Measurements from ENCODE around the gene HOXA9. TPM values are rescaled to one million over a fixed set of nuclear protein-coding genes. Genes with fewer than 3 reads are reported as not detected.

Gene HOXA9
- total and polyA plus RNA-seq, 5 donors, result not detected

DNA sequence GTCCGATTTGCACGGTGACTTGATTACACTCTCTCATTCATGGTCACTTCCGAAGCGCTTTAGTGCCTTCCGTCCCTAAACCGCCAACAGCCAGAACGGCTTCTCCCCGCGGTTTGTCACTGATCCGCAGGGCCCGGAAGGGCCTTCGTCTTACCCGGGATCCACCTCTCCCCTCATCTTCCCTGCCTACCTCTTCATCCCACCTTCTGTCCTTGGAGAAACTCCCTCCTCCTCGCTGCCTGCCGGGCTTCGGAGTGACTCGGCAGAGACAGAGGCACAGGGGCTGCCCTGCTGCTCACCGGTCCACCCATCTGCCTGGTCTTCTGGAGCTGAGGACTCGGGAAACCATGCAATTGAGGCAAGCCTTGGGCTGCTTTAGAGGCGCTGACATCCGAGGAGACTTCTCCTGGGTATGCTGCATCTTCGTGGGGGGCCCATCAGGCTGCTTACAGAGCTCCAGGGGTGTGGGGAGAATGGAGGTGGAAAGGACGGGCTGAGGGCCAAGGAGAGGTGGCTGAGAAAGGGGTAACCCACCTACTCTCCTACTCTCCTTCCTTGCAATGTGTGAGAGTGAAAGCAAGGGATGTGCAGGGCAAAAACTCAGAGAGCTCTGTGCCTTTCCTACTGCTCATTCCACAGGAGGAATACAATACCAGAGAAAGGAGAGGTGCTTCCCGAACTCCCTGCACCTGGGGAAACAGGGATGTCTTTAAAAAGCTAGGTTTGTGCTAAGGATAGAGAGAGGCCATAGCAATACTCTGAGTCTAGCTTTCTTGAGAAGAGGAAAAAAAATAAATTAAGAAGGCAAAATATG, 20.7 kb upstream of the HOXA9 start:
- no peak for DNase-seq
- Histone ChIP-seq H3K27me3 (ENCODE audit: control insufficient read depth, insufficient read depth) (no peaks in the 10 kb centered on the region), H3K4me3 (ENCODE audit: low read length) (no peak overlapping the region), H3K4me1 (ENCODE audit: control insufficient read depth, insufficient read depth, low read length) (peaks cover 5% of the 10 kb centered on the region), H3K9me3 (ENCODE audit: control insufficient read depth, low read length) (no peaks in the 10 kb centered on the region), H3K27ac (ENCODE audit: low read length) (no peak overlapping the region)
- intact Hi-C loops (cut with DNase I), result no loop called here
- no peak for ATAC-seq
- 9% methylated on average over 24 of the region's 24 CpGs for WGBS

DNA sequence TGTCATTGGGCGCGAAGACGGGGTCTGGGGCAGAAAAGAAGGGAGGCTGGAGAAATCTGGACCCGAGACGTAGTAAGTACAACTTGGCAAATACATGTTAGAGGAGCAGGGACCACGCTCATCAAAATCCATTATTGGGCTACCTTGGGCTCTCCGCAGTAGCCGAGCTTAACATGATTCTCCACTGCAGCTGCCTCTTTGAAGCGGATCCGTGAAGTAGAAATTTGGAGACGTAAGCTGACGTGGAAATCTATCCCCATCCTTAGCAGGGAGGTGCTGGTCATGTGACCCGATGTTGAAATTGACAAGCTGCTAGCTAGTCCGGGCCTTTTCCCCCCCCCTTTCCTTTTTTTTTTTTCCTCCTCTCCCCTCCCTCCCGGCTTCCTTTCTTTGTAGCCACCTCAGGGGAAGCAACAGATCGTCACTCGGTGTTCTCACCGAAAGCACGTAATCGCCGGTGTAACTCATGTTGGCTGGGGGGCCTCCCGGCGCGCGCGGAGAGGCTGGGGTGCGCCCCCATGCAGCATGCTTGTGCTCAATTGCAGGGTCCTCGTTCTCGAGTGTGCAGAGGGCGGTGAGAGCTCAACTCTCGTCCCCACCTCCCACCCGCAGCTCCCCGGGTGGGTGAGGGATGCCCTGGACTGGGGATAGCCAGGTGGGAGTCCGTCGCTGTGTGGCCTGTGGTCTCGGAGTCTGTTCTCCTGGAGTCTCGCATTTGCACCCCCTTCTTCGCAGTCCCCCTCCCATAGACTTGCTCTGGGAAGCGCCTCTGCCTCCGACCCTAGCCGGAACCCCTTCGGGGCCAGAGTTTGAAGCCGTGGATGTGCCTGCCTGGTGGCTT, 19.9 kb upstream of the HOXA9 start, which contains the start of gene HOXA11:
Gene HOXA11 (minus strand): TSS at position 220 of the 841 bp plus-strand sequence. CDS start 88 bp downstream, at position 132.
- intact Hi-C loops (cut with DNase I), result no loop called here
- ATAC-seq, result peak in 1 of 2 donors; percentile 7
- 5% methylated on average over 43 of the region's 43 CpGs for WGBS
- H3K27me3 ChIP-seq (ENCODE audit: control insufficient read depth, insufficient read depth), result no peaks in the 10 kb centered on the region
- no peaks in the 10 kb centered on the region for H3K9me3 ChIP-seq (ENCODE audit: control insufficient read depth, low read length)
- H3K4me3 ChIP-seq (ENCODE audit: low read length), result peak within 1 kb of the TSS; percentile 41
- H3K27ac ChIP-seq (ENCODE audit: low read length), result no peak within 1 kb of the TSS
- DNase-seq, result no peak
- H3K4me1 ChIP-seq (ENCODE audit: control insufficient read depth, insufficient read depth, low read length), result peaks cover 5% of the 10 kb centered on the region

- no peak for ATAC-seq
- H3K4me1 ChIP-seq (ENCODE audit: control insufficient read depth, insufficient read depth, low read length), result peaks cover 5% of the 10 kb centered on the region
- no peak overlapping the region for H3K27ac ChIP-seq (ENCODE audit: low read length)
- intact Hi-C loops (cut with DNase I), result no loop called here
- peak in 2 of 3 donors; percentile 60 to 71 for DNase-seq
- H3K9me3 ChIP-seq (ENCODE audit: control insufficient read depth, low read length), result no peaks in the 10 kb centered on the region
- 2% methylated on average over 72 of the region's 72 CpGs for WGBS
- H3K27me3 ChIP-seq (ENCODE audit: control insufficient read depth, insufficient read depth), result no peaks in the 10 kb centered on the region
- H3K4me3 ChIP-seq (ENCODE audit: low read length), result peak overlapping the region; percentile 41
Observed at GRCh38 chr7:27184337-27185012, 19.1 kb upstream of the HOXA9 start.

- DNase-seq (peak in 2 of 3 donors; percentile 40 to 47), ATAC-seq (no peak)
- 4% methylated on average over 30 of the region's 30 CpGs for WGBS
- peak overlapping the region; percentile 41 for H3K4me3 ChIP-seq (ENCODE audit: low read length)
- H3K4me1 ChIP-seq (ENCODE audit: control insufficient read depth, insufficient read depth, low read length), result peaks cover 5% of the 10 kb centered on the region
- intact Hi-C loops (cut with DNase I), result no loop called here
- no peaks in the 10 kb centered on the region for H3K9me3 ChIP-seq (ENCODE audit: control insufficient read depth, low read length)
- H3K27ac ChIP-seq (ENCODE audit: low read length), result no peak overlapping the region
- H3K27me3 ChIP-seq (ENCODE audit: control insufficient read depth, insufficient read depth), result no peaks in the 10 kb centered on the region
Observed at GRCh38 chr7:27183682-27184336, 18.5 kb upstream of the HOXA9 start.

DNA sequence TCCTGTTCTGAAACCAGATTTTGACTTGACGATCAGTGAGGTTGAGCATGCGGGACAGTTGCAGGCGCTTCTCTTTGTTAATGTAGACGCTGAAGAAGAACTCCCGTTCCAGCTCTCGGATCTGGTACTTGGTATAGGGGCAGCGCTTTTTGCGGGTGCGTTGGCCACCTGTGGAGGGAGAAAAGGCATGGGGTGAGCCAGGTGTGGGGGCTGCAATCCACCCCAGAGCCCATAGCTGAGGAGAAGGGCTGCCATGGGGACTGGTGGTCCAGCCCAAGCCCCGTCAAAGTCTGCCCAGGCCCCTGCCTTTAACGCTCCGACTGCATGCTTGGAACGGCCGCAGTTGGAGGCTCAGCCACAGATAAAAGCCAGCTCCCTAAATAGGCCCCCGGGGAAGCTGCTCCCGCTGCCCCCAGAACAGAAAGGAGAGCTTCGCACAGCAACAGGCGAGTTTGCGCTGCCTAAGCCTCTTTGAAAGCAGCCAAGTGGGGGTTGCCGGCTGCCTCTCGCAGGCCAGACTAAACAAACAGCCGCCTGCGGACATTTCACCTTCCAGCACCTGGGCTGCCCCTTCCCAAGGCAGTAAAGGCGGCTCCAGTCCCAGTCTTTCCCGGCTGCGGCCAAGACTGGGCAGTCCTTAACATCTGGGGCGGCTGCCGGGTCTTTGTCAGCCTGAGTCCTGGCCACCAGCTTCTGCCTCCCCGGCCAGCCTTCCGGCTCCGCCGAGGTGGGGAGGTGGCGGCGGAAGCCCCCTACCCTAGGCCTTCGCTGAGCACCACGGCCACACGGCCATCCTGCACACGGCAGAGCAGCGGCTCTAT, 17.7 kb upstream of the HOXA9 start:
- Histone ChIP-seq H3K27ac (ENCODE audit: low read length) (no peak overlapping the region), H3K4me3 (ENCODE audit: low read length) (no peak overlapping the region), H3K4me1 (ENCODE audit: control insufficient read depth, insufficient read depth, low read length) (peaks cover 2% of the 10 kb centered on the region), H3K27me3 (ENCODE audit: control insufficient read depth, insufficient read depth) (no peaks in the 10 kb centered on the region), H3K9me3 (ENCODE audit: control insufficient read depth, low read length) (no peaks in the 10 kb centered on the region)
- ATAC-seq (no peak), DNase-seq (peak in 2 of 3 donors; percentile 10 to 36)
- WGBS, result 8% methylated on average over 39 of the region's 39 CpGs
- intact Hi-C loops (cut with DNase I), result no loop called here

- ATAC-seq, result no peak
- Histone ChIP-seq H3K27me3 (ENCODE audit: control insufficient read depth, insufficient read depth) (peaks cover 5% of the 10 kb centered on the region), H3K4me1 (ENCODE audit: control insufficient read depth, insufficient read depth, low read length) (peaks cover 2% of the 10 kb centered on the region), H3K27ac (ENCODE audit: low read length) (no peak overlapping the region), H3K4me3 (ENCODE audit: low read length) (no peak overlapping the region), H3K9me3 (ENCODE audit: control insufficient read depth, low read length) (no peaks in the 10 kb centered on the region)
- intact Hi-C loops (cut with DNase I), result no loop called here
- 26% methylated on average over 4 of the region's 4 CpGs for WGBS
- DNase-seq, result peak in 1 of 3 donors; percentile 37
Observed at GRCh38 chr7:27182285-27182841, 17.0 kb upstream of the HOXA9 start.

- H3K27ac ChIP-seq (ENCODE audit: low read length), result no peak overlapping the region
Observed at GRCh38 chr7:27181795-27182275, 16.5 kb upstream of the HOXA9 start.

DNA sequence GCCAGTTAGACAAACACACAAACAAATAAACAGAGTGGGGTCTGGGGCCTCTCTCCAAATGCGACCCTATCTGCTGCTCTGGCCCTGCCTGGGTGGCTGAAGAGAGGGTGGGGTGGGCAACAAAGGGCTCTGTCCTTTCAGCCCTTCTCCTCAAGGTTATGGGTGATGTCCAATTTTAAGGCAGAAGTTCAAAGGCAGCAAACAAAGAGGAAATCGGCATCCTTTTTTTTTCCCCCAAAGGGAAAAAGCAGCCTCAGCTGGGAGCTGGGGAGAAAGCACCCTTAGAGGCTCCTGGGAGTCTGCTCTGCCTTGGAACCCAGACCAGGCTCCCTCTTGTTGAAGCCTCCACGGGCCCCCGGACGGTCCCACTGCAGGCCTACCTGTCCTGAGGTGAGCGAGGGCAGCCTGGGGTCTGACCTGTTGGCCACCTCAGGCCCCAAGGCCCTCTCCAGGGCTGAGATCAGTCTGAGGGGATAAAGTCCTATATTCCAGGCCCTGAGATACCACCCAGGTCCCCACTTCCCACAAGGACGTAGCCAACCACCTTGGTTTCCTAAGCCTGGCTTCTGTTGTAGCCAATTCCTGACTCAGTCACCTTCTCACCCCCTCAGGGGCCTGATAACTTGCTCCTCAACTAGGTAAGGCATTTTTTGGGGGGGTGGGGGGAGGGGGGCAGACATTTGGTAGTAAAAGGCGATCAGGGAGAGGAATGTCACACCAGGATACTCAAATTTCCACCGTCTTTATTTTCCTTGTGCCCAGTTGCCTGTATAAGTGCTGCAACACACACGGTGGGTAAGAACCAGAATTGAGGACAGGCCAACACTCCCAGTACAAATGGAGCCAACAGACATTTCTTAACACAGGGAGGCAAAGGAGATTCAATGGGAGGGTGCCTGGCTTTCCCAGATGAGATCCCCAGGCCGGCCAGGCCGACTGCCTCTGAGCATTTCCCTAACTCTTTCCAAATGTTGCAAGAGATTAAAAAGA, 15.4 kb upstream of the HOXA9 start:
- Histone ChIP-seq H3K27ac (ENCODE audit: low read length) (no peak overlapping the region), H3K27me3 (ENCODE audit: control insufficient read depth, insufficient read depth) (peaks cover 5% of the 10 kb centered on the region), H3K4me3 (ENCODE audit: low read length) (no peak overlapping the region), H3K9me3 (ENCODE audit: control insufficient read depth, low read length) (no peaks in the 10 kb centered on the region), H3K4me1 (ENCODE audit: control insufficient read depth, insufficient read depth, low read length) (peaks cover 2% of the 10 kb centered on the region)
- ATAC-seq (no peak), DNase-seq (peak in 1 of 3 donors; percentile 37)
- intact Hi-C loops (cut with DNase I), result no loop called here
- 50% methylated on average over 12 of the region's 12 CpGs for WGBS

More at GRCh38 chr7:27181795-27182275, 16.5 kb upstream of the HOXA9 start:
- no peak for ATAC-seq
- Histone ChIP-seq H3K4me3 (ENCODE audit: low read length) (no peak overlapping the region), H3K27me3 (ENCODE audit: control insufficient read depth, insufficient read depth) (peaks cover 5% of the 10 kb centered on the region), H3K9me3 (ENCODE audit: control insufficient read depth, low read length) (no peaks in the 10 kb centered on the region), H3K4me1 (ENCODE audit: control insufficient read depth, insufficient read depth, low read length) (peaks cover 2% of the 10 kb centered on the region)
- no peak for DNase-seq
- 47% methylated on average over 4 of the region's 4 CpGs for WGBS
- intact Hi-C loops (cut with DNase I), result no loop called here

All from right cardiac atrium (tissue), 5 donors.